NCI-H446 treated with DMSO at 0.1 percent for 48 hours (cell line): ENCODE data around the gene F13B.
"Not testable (repeated sequence)": the region's sequence is repeated elsewhere in the genome, so short reads cannot be mapped to it uniquely, and the experiment has no call there.

Source experiments
- DNase-seq: peaks from one replicate; lab custom pipeline; 2025; lab: John Stamatoyannopoulos, UW

F13B gene

GRCh38 chr1:197066719-197067456, at the start of gene F13B:
F13B (minus strand) TSS chr1:197067260; CDS start chr1:197067223, 37 bp downstream.
- DNase-seq: no peak

- no peak for DNase-seq
Observed at GRCh38 chr1:197116156-197116555, 49.1 kb upstream of the F13B start.

GRCh38 chr1:197106869-197107268, 39.8 kb upstream of the F13B start:
- no peak for DNase-seq

GRCh38 chr1:197103300-197103699, 36.2 kb upstream of the F13B start:
- DNase-seq: no peak

- no peak for DNase-seq
Observed at GRCh38 chr1:197101978-197102377, 34.9 kb upstream of the F13B start.

GRCh38 chr1:197100677-197101076, 33.6 kb upstream of the F13B start:
- no peak for DNase-seq

- DNase-seq: no peak
Observed at GRCh38 chr1:197099444-197099843, 32.4 kb upstream of the F13B start.

GRCh38 chr1:197096971-197097370, 29.9 kb upstream of the F13B start:
- not testable (repeated sequence) for DNase-seq

GRCh38 chr1:197096137-197096536, 29.1 kb upstream of the F13B start:
- no peak for DNase-seq

GRCh38 chr1:197093226-197093885, 26.3 kb upstream of the F13B start:
- no peak for DNase-seq

- DNase-seq: no peak
Observed at GRCh38 chr1:197092491-197093023, 25.5 kb upstream of the F13B start.

GRCh38 chr1:197083474-197083873, 16.4 kb upstream of the F13B start:
- no peak for DNase-seq

- no peak for DNase-seq
Observed at GRCh38 chr1:197081117-197081753, 14.2 kb upstream of the F13B start.

GRCh38 chr1:197080323-197080722, 13.3 kb upstream of the F13B start:
- DNase-seq: no peak

GRCh38 chr1:197076585-197076984, 9.5 kb upstream of the F13B start:
- no peak for DNase-seq

- no peak for DNase-seq
Observed at GRCh38 chr1:197073978-197074377, 6.9 kb upstream of the F13B start.

- no peak for DNase-seq
Observed at GRCh38 chr1:197067457-197067818, 378 bp upstream of the F13B start.

GRCh38 chr1:197066277-197066676, 783 bp downstream of the F13B start:
- no peak for DNase-seq

GRCh38 chr1:197065559-197065958, 1.5 kb downstream of the F13B start:
- no peak for DNase-seq

- no peak for DNase-seq
Observed at GRCh38 chr1:197063212-197063611, 3.8 kb downstream of the F13B start.

- no peak for DNase-seq
Observed at GRCh38 chr1:197062692-197063091, 4.4 kb downstream of the F13B start.

GRCh38 chr1:197049100-197049499, 18.0 kb downstream of the F13B start:
- DNase-seq: no peak
